Measurements from ENCODE around the gene TYW5.

TYW5 gene, protein sequence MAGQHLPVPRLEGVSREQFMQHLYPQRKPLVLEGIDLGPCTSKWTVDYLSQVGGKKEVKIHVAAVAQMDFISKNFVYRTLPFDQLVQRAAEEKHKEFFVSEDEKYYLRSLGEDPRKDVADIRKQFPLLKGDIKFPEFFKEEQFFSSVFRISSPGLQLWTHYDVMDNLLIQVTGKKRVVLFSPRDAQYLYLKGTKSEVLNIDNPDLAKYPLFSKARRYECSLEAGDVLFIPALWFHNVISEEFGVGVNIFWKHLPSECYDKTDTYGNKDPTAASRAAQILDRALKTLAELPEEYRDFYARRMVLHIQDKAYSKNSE
- 21.0 reads per million, percentile 48 among the genes with 10 or more reads in this experiment for total RNA-seq

DNA sequence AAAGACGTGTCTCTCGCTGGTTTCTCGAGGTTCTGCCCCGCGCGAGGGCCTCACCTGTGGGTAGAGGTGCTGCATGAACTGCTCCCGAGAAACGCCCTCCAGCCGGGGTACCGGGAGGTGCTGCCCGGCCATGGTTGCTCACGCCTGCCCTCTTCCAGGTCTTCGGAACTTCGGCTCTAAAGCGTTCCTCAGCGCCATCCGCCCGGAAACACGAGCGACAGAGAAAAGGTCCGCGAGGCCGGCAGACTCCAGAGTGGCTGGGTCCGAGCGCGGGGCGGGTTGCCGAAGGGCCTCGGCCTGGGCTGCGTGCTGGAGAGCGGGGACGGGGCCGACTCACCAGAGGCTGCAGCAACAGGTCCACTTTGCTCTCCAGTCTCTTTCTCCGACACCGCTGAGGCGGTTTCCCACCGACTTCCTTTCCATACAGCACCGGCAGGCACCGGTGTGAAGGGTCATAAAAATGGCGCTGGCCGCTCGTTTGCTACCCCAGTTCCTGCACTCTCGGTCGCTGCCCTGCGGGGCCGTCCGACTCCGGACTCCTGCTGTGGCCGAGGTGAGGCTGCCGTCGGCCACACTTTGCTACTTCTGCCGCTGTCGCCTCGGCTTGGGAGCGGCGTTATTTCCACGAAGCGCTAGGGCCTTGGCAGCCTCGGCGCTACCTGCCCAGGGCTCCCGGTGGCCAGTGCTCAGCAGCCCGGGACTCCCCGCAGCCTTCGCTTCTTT is at the start of gene TYW5, which contains the start of gene MAIP1:
Gene TYW5, minus strand, starts transcription at position 153 of the 723 bp plus-strand sequence. Its CDS starts 21 bp downstream, at position 132.
Gene MAIP1, plus strand, starts transcription at position 244 of the 723 bp plus-strand sequence. Its CDS starts 217 bp downstream, at position 461.
- DNase-seq, result peak; percentile 71

DNA sequence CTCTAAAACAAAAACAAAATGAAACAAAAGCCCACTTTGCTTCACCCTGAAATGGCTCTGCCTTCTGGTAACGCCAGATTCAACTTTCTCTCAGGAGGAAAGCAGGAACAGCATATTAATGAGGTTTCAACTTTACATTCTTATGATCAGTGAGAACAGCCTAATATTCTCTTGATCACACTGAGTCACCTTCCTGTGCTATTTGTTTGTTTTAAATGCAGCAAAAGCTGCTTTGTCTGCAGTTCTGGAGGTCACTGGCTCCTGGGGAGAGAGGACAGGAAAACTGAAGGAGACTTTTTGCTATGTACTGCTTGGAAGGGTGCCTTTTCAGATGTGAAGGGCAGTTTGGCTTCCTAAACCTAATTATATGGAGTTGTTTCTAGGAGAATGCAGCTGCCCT is 48.2 kb upstream of the TYW5 start:
- DNase-seq, result no peak

- no peak for DNase-seq
These were observed 45.3 kb upstream of the TYW5 start for GRCh38 chr2:200000444-200001163.

DNA sequence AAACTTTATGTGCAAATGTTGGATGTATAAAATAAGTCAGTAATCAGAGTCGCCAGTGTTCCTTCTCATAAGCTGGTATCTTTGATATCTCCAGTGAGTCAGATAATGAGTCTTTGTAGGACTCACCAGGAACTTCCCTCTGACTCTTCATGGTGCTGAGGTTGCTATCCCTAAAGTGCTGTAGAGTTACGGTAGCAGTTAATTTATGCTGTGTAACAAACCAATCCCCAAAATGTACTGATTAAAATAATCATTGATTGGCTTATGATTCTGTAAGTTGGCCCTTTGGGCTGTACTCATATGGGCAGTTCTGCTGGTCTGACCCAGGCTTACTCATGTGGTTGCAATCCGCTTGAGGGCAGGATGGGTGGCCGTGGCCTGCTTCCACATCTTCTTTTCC is 43.9 kb upstream of the TYW5 start:
- no peak for DNase-seq

GRCh38 chr2:199997296-199997695 is 42.0 kb upstream of the TYW5 start:
- no peak for DNase-seq

GRCh38 chr2:199994896-199995295 is 39.6 kb upstream of the TYW5 start:
- no peak for DNase-seq

- DNase-seq, result no peak
These were observed 39.1 kb upstream of the TYW5 start for GRCh38 chr2:199994371-199994770.

- no peak for DNase-seq
These were observed 37.0 kb upstream of the TYW5 start for GRCh38 chr2:199992296-199992695.

DNA sequence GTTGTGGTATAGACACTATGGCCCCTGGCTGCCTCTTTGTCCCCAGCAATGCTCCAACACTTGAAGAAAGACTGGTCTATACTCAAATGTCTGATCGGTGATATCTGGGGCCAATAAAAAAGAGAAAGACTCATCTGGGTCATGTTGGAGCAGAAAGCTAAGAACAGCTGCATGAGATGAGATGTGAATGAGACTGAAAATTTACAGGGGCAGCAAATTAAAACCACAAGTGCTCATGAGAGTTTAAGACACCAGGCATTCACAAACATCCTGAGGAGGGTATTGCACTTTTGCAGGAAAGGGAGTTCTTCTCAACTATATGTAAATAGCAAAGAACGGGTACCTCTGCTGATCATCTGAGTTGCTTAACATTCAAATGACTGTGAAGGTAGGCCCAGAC is 36.4 kb upstream of the TYW5 start:
- DNase-seq, result no peak

- DNase-seq, result no peak
These were observed 34.5 kb upstream of the TYW5 start for GRCh38 chr2:199989822-199990221.

DNA sequence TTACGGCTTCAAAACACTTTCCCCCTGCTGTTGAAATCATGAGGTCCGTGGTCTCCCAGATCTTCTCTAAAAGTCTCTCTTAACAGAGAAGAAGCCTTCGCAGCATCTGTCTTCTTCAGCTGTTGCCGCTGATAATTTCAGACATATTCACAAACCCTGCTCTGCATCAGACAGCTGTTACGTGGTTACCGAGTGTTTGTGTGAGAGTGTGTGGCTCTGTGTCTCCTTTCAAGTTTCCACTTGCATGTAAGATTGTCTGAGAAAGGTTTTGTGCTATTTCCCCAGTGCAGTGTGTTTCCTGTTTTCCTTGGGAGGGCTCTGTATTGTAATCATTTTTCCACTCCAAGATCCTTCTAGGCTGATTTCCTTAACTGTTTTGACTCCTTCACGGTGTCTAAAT is 32.9 kb upstream of the TYW5 start:
- no peak for DNase-seq

GRCh38 chr2:199987586-199987985 is 32.3 kb upstream of the TYW5 start:
- DNase-seq, result no peak

DNA sequence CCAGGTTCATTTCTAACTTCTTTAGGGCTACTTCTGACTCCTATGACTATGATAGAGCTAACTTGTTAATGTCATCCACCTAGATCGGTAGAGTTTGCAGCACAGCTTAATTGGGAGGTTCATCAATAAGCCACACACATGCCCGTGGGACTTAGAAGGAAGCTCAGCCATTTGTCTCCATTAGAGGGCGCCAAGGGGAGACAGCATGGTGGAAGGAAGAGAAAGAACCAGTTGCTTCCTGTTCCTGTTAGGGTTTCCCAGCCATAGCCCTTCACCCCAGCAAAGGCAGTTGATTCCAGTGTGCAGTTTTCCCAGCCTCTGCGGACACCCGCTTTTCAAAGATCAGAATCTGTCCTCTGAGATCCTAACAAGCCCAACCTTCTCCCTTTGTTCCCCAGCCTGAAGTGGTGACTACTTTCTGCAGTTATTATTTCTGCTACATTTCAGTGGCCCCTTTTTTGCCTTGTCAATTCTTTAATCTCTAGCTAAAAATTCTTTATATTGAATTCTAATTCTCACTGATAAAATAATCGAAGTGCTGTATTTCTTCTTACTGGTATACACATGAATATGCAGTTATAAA is 30.4 kb upstream of the TYW5 start:
- DNase-seq, result peak; percentile 23

DNA sequence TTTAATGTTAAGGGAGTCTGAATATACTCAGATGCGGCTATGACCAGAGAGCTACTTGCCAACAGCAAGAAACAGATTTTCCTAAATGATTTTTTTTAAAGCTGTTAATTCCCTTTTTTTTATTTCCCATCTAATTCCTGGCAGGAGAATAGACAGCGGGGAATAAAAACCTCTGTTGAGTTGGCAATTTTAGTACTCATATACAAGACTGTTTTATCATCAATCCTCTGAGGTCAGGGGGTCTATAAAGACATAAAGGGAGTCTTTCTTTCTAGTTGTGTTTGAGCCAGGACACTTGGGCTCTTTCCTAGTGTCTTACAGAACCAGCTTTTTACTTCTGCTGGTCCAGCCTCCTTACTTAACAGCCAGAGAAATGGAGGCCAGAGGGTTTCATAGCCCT is 29.5 kb upstream of the TYW5 start:
- no peak for DNase-seq

DNA sequence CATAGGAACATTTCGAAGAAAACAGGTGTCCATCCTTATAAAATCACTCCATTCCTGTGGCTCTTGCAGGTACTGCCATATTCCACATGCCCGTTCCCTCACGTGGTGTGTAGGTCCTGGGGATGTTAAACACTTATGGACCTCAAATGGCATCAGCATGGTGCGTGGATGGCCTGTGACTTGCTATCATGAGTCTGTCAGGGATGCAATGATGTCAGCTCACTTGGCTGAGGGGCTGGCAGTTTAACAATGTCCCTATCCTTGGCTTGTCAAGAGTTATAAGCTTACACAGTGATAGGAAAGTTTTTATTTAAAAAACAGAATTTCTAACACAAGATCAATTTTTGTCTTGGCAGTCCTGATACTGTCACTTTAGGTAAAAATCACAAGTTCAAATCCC is 28.9 kb upstream of the TYW5 start:
- no peak for DNase-seq

GRCh38 chr2:199983534-199983933 is 28.2 kb upstream of the TYW5 start:
- no peak for DNase-seq

DNA sequence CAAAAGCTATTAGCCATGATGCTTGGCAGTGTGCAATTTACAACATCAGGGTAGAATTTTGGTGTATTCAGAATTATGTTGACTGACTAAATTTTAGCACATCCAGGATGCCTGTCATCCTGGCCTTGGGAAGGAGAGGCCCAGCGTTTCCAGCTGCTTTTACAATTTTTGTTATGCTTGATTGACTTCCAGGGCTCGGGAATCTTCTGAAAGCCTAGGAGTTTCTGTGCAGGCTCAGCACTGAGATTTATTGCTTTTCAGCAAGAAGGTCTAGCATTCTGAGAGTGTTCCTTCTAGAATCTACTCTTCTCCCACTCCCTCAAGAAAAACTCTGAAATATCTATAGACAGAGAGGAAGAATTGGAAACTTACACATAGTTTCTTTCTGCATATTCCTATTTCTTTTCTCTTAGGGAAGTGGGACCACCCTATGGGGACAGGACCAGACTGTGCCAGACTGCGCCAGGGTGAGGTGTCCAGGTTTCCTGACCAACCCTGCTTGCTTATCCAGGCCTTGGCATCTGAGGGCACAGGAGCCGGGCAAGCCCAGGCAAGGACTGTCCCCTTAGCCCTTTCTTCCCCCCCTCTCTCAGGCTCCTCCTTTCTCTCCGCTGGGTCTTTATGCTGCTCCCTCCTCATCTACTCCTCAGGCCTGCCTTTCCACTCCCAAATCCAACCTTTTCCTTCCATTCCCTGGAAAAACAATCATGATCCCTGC is 27.0 kb upstream of the TYW5 start:
- no peak for DNase-seq

GRCh38 chr2:199979832-199980628 is 24.7 kb upstream of the TYW5 start:
- DNase-seq, result peak; percentile 83

DNA sequence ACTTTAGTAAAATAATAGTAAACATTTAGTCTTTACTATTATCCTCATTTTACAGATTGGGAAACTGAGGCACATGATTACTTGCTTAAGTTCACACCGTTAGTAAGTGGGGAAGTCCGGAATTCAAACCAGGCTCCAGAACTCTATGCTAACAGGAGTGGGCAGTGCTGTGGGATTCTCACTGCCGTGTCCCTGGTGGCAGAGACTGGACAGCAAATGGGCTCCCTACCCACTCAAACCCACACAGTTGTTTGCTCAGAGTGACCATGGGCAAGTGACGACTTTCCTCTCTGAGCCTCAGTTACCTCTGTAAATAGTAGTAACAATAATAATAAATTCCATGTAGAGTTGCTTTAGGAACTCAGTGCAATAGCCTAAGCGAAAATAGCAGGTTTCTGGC is 24.1 kb upstream of the TYW5 start:
- no peak for DNase-seq

- no peak for DNase-seq
These were observed 22.7 kb upstream of the TYW5 start for GRCh38 chr2:199977984-199978415.

- DNase-seq, result no peak
These were observed 20.1 kb upstream of the TYW5 start for GRCh38 chr2:199975273-199975895.
